ENCODE data around the gene DECR2. TPM values are rescaled to one million over a fixed set of nuclear protein-coding genes. Genes with fewer than 3 reads are reported as not detected.
"Not testable (repeated sequence)": the region's sequence is repeated elsewhere in the genome, so short reads cannot be mapped to it uniquely, and the experiment has no call there.

Gene DECR2
- total RNA-seq, 1 donor from 2014 or later, result 7.7 TPM

- FAIRE-seq, result no peak
Observed at GRCh38 chr16:377419-377951, 24.2 kb upstream of the DECR2 start.

GRCh38 chr16:378113-378820 is 23.4 kb upstream of the DECR2 start:
- not testable (repeated sequence) for FAIRE-seq; DNase-seq (ENCODE audit: low spot score in 2 of 2)

More at GRCh38 chr16:377419-377951, 24.2 kb upstream of the DECR2 start:
- DNase-seq (ENCODE audit: low spot score in 2 of 2), result no peak

- FAIRE-seq, result no peak
Observed at GRCh38 chr16:378821-379182, 22.9 kb upstream of the DECR2 start.

GRCh38 chr16:379183-379960 is 22.3 kb upstream of the DECR2 start:
- DNase-seq (ENCODE audit: low spot score in 2 of 2) (no peak), FAIRE-seq (no peak)

More at GRCh38 chr16:378821-379182, 22.9 kb upstream of the DECR2 start:
- no peak for DNase-seq (ENCODE audit: low spot score in 2 of 2)

- no peak for FAIRE-seq
- no peak for DNase-seq (ENCODE audit: low spot score in 2 of 2)
Observed at GRCh38 chr16:379961-380761, 21.5 kb upstream of the DECR2 start.

- no peak for FAIRE-seq
- DNase-seq (ENCODE audit: low spot score in 2 of 2), result no peak
Observed at GRCh38 chr16:380762-381011, 21.0 kb upstream of the DECR2 start.

- FAIRE-seq, result no peak
- no peak for DNase-seq (ENCODE audit: low spot score in 2 of 2)
Observed at GRCh38 chr16:381012-381788, 20.5 kb upstream of the DECR2 start.

GRCh38 chr16:381789-382717 is 19.6 kb upstream of the DECR2 start, which contains the start of gene PGAP6:
Gene PGAP6 (minus strand): TSS chr16:381978. CDS start chr16:381821, 157 bp downstream.
- DNase-seq (ENCODE audit: low spot score in 2 of 2) (peak; percentile 97 to 98), FAIRE-seq (no peak)

GRCh38 chr16:383326-384051 is 18.2 kb upstream of the DECR2 start:
- FAIRE-seq (no peak), DNase-seq (ENCODE audit: low spot score in 2 of 2) (no peak)

- DNase-seq (ENCODE audit: low spot score in 2 of 2) (no peak), FAIRE-seq (no peak)
Observed at GRCh38 chr16:386641-387156, 15.0 kb upstream of the DECR2 start.

- DNase-seq (ENCODE audit: low spot score in 2 of 2); FAIRE-seq: not testable (repeated sequence)
Observed at GRCh38 chr16:387761-388666, 13.7 kb upstream of the DECR2 start.

- no peak for DNase-seq (ENCODE audit: low spot score in 2 of 2)
- FAIRE-seq, result no peak
Observed at GRCh38 chr16:389352-389751, 12.3 kb upstream of the DECR2 start.

GRCh38 chr16:391885-392335 is 9.8 kb upstream of the DECR2 start:
- FAIRE-seq, result no peak
- peak in 1 of 2 donors; percentile 61 for DNase-seq (ENCODE audit: low spot score in 2 of 2)

- DNase-seq (ENCODE audit: low spot score in 2 of 2), result no peak
- FAIRE-seq, result no peak
Observed at GRCh38 chr16:392450-393030, 9.1 kb upstream of the DECR2 start.

GRCh38 chr16:396199-396598 is 5.5 kb upstream of the DECR2 start:
- FAIRE-seq, result no peak

GRCh38 chr16:396605-397004 is 5.1 kb upstream of the DECR2 start:
- DNase-seq (ENCODE audit: low spot score in 2 of 2), result peak in 1 of 2 donors; percentile 70
- FAIRE-seq, result no peak

More at GRCh38 chr16:396199-396598, 5.5 kb upstream of the DECR2 start:
- DNase-seq (ENCODE audit: low spot score in 2 of 2), result no peak

All from frontal cortex (tissue), 4 donors.